Measurements from ENCODE around the gene GLP1R. TPM values are rescaled to one million over a fixed set of nuclear protein-coding genes. Genes with fewer than 3 reads are reported as not detected.

Gene GLP1R
- total RNA-seq, 3 donors from 2014 or later = 0.09 to 0.14 TPM; not detected in 1

GRCh38 chr6:39108041-39108839 lies 59.7 kb downstream of the GLP1R start:
- no peak for TF ChIP-seq CTCF (IDR thresholded peaks at IDR 0.05)
- intact Hi-C loops (cut with DNase I, micrococcal nuclease) = no loop called here
- no peaks in the 10 kb centered on the region for H3K9me3 ChIP-seq
- H3K4me3 ChIP-seq = no peak overlapping the region
- H3K36me3 ChIP-seq (ENCODE audit: low read depth) = no peaks in the 10 kb centered on the region
- ATAC-seq (peak; percentile 73), DNase-seq (no peak)
- peaks cover 4% of the 10 kb centered on the region for H3K4me1 ChIP-seq (ENCODE audit: low read depth)

GRCh38 chr6:39111280-39111679 lies 62.7 kb downstream of the GLP1R start:
- ATAC-seq = no peak
- no peak overlapping the region for H3K4me3 ChIP-seq
- intact Hi-C loops (cut with DNase I, micrococcal nuclease) = no loop called here
- peaks cover 13% of the 10 kb centered on the region for H3K4me1 ChIP-seq (ENCODE audit: low read depth)
- no peaks in the 10 kb centered on the region for H3K36me3 ChIP-seq (ENCODE audit: low read depth)
- DNase-seq = no peak
- TF ChIP-seq CTCF (IDR thresholded peaks at IDR 0.05) = no peak
- no peaks in the 10 kb centered on the region for H3K9me3 ChIP-seq

GRCh38 chr6:39113788-39114187 lies 65.2 kb downstream of the GLP1R start:
- intact Hi-C loops (cut with DNase I, micrococcal nuclease) = no loop called here
- no peak for DNase-seq
- TF ChIP-seq CTCF (IDR thresholded peaks at IDR 0.05) = no peak

GRCh38 chr6:39114388-39114703 lies 65.8 kb downstream of the GLP1R start:
- intact Hi-C loops (cut with DNase I, micrococcal nuclease) = no loop called here
- no peaks in the 10 kb centered on the region for H3K9me3 ChIP-seq
- no peak for TF ChIP-seq CTCF (IDR thresholded peaks at IDR 0.05)
- peak overlapping the region; percentile 43 for H3K4me3 ChIP-seq
- DNase-seq (no peak), ATAC-seq (peak; percentile 12)
- H3K36me3 ChIP-seq (ENCODE audit: low read depth) = no peaks in the 10 kb centered on the region
- peaks cover 10% of the 10 kb centered on the region for H3K4me1 ChIP-seq (ENCODE audit: low read depth)

More at GRCh38 chr6:39113788-39114187, 65.2 kb downstream of the GLP1R start:
- H3K4me3 ChIP-seq = peak overlapping the region; percentile 43
- no peak for ATAC-seq
- no peaks in the 10 kb centered on the region for H3K36me3 ChIP-seq (ENCODE audit: low read depth)
- peaks cover 10% of the 10 kb centered on the region for H3K4me1 ChIP-seq (ENCODE audit: low read depth)
- no peaks in the 10 kb centered on the region for H3K9me3 ChIP-seq

- Histone ChIP-seq H3K9me3 (no peaks in the 10 kb centered on the region), H3K4me3 (peak within 1 kb of the TSS; percentile 43), H3K4me1 (ENCODE audit: low read depth) (peaks cover 10% of the 10 kb centered on the region), H3K36me3 (ENCODE audit: low read depth) (no peaks in the 10 kb centered on the region)
- peak; percentile 97 for ATAC-seq
- intact Hi-C loops (cut with DNase I, micrococcal nuclease) = no loop called here
- DNase-seq = peak; percentile 92 to 96 (median 94)
- TF ChIP-seq CTCF (IDR thresholded peaks at IDR 0.05) = no peak
Observed at GRCh38 chr6:39114704-39115599, 66.4 kb downstream of the GLP1R start, which contains the start of gene SAYSD1. Gene SAYSD1 (minus strand): TSS chr6:39115186. CDS start chr6:39115089, 97 bp downstream.
